ENCODE results near the gene PRXL2B. TPM values are rescaled to one million over a fixed set of nuclear protein-coding genes. Genes with fewer than 3 reads are reported as not detected.

Gene PRXL2B
- total and polyA plus RNA-seq, 7 donors, result 0.97 to 3.9 (median 2.6) TPM

- peaks cover 0 to 65% (median 14%) of the 10 kb centered on the region in 3 donors for H3K27me3 ChIP-seq (ENCODE audit: insufficient read depth in 3 of 3, low read length in 2 of 3)
- no peak for ATAC-seq
- no peaks in the 10 kb centered on the region for H3K36me3 ChIP-seq (ENCODE audit: insufficient read depth in 1 of 2, low read depth in 1 of 2)
- WGBS, 3 donors, result 13 to 19% (median 16%) methylated on average over 23 to 26 of the region's 26 CpGs
- no peak overlapping the region for H3K4me3 ChIP-seq
- no peak for DNase-seq
- H3K4me1 ChIP-seq, result peaks cover 15% of the 10 kb centered on the region
- H3K27ac ChIP-seq, result no peak overlapping the region
- H3K9me3 ChIP-seq, result no peaks in the 10 kb centered on the region
- TF ChIP-seq CTCF (IDR thresholded peaks at IDR 0.05), result no peak
- intact Hi-C loops (cut with DNase I), result no loop called here
These were observed 43.0 kb upstream of the PRXL2B start for GRCh38 chr1:2543543-2544092.

GRCh38 chr1:2544093-2544874 lies 42.3 kb upstream of the PRXL2B start:
- WGBS, 3 donors, result 28 to 42% (median 35%) methylated on average over 26 of the region's 26 CpGs
- no peak overlapping the region for H3K27ac ChIP-seq
- ATAC-seq, result no peak

GRCh38 chr1:2544875-2545640 lies 41.5 kb upstream of the PRXL2B start:
- TF ChIP-seq CTCF (IDR thresholded peaks at IDR 0.05), result no peak
- Histone ChIP-seq H3K27me3 (ENCODE audit: insufficient read depth in 3 of 3, low read length in 2 of 3) (peaks cover 0 to 51% (median 14%) of the 10 kb centered on the region in 3 donors), H3K36me3 (ENCODE audit: insufficient read depth in 1 of 2, low read depth in 1 of 2) (no peaks in the 10 kb centered on the region), H3K27ac (no peak overlapping the region), H3K4me3 (no peak overlapping the region), H3K4me1 (peaks cover 15% of the 10 kb centered on the region), H3K9me3 (no peaks in the 10 kb centered on the region)
- ATAC-seq, result no peak
- DNase-seq, result no peak
- WGBS, 3 donors, result 49 to 63% (median 56%) methylated on average over 18 to 19 of the region's 19 CpGs
- intact Hi-C loops (cut with DNase I), result loop anchor here in 1 of 2 donors (1.0 to 5.0 kb wide), 2 partner anchors 11 to 83 kb away; no protein-coding TSS in a partner anchor

More at GRCh38 chr1:2544093-2544874, 42.3 kb upstream of the PRXL2B start:
- Histone ChIP-seq H3K9me3 (no peaks in the 10 kb centered on the region), H3K4me3 (no peak overlapping the region), H3K4me1 (peaks cover 15% of the 10 kb centered on the region), H3K36me3 (ENCODE audit: insufficient read depth in 1 of 2, low read depth in 1 of 2) (no peaks in the 10 kb centered on the region), H3K27me3 (ENCODE audit: insufficient read depth in 3 of 3, low read length in 2 of 3) (peaks cover 0 to 59% (median 14%) of the 10 kb centered on the region in 3 donors)
- DNase-seq, result no peak
- intact Hi-C loops (cut with DNase I), result no loop called here
- no peak for TF ChIP-seq CTCF (IDR thresholded peaks at IDR 0.05)

- no peaks in the 10 kb centered on the region for H3K9me3 ChIP-seq
- TF ChIP-seq CTCF (IDR thresholded peaks at IDR 0.05), result no peak
- H3K4me1 ChIP-seq, result peaks cover 15% of the 10 kb centered on the region
- peak overlapping the region; percentile 83 for H3K27ac ChIP-seq
- peaks cover 0 to 42% (median 13%) of the 10 kb centered on the region in 3 donors for H3K27me3 ChIP-seq (ENCODE audit: insufficient read depth in 3 of 3, low read length in 2 of 3)
- 5 to 11% (median 7%) methylated on average over 12 to 43 of the region's 43 CpGs for WGBS, 3 donors
- DNase-seq (peak; percentile 86 to 88), ATAC-seq (peak; percentile 44 to 68 (median 58))
- H3K36me3 ChIP-seq (ENCODE audit: insufficient read depth in 1 of 2, low read depth in 1 of 2), result no peaks in the 10 kb centered on the region
- peak overlapping the region; percentile 66 for H3K4me3 ChIP-seq
- intact Hi-C loops (cut with DNase I), result loop anchor here in 1 of 2 donors (1.0 to 5.0 kb wide), 2 partner anchors 12 to 84 kb away; no protein-coding TSS in a partner anchor
These were observed 40.6 kb upstream of the PRXL2B start for GRCh38 chr1:2545754-2546514.

Data from psoas muscle (tissue), 8 donors.